HL-60 (cell line): ENCODE measurements around the gene FN1.

ENCODE experiments used
- DNase-seq, 2 experiments: peaks; one replicate each; pipeline ENCODE4 v3.0.0-alpha.2; 2010 to 2020; ENCODE audit warnings: low read depth in 1 of 2, low spot score in 1 of 2
- H3K27ac ChIP-seq: fragments of 250-450 bp; sonication (Bioruptor Pico); replicated peaks from 2 replicates; pipeline ENCODE4 v1.5.1; 2020; ENCODE audit warnings: mild to moderate bottlenecking, moderate library complexity
- H3K27me3 ChIP-seq: fragments of 250-450 bp; sonication (Bioruptor Pico); 2 replicates; pipeline ENCODE4 v1.5.1; 2021; ENCODE audit warnings: mild to moderate bottlenecking, moderate library complexity; ENCODE audit not compliant: insufficient read depth, poor library complexity, severe bottlenecking
- H3K4me3 ChIP-seq: replicated peaks from 2 replicates; pipeline ENCODE4 v1.5.1; 2011; ENCODE audit warnings: mild to moderate bottlenecking, control low read depth, low read length; ENCODE audit not compliant: insufficient read depth
- GABPA ChIP-seq: IDR thresholded peaks from 2 replicates; pipeline ENCODE4 v1.6.1; 2012; ENCODE audit warnings: low read depth
- POLR2AphosphoS5 ChIP-seq: IDR thresholded peaks from 2 replicates; pipeline ENCODE4 v1.6.1; 2012; ENCODE audit warnings: low read depth
- SPI1 ChIP-seq: IDR thresholded peaks from 2 replicates; pipeline ENCODE4 v1.6.1; 2012; ENCODE audit warnings: low read depth, mild to moderate bottlenecking, borderline replicate concordance
- TF ChIP-seq, protein P1 (sequence below): IDR thresholded peaks from one replicate; pipeline ENCODE4 v1.5.1; 2011; ENCODE audit warnings: low read length, control low read depth, inconsistent platforms; ENCODE audit not compliant: insufficient read depth
- TF ChIP-seq, protein P2 (sequence below): IDR thresholded peaks from 2 replicates; pipeline ENCODE4 v1.6.1; 2012; ENCODE audit warnings: low read depth; ENCODE audit not compliant: insufficient replicate concordance

Gene FN1

DNA sequence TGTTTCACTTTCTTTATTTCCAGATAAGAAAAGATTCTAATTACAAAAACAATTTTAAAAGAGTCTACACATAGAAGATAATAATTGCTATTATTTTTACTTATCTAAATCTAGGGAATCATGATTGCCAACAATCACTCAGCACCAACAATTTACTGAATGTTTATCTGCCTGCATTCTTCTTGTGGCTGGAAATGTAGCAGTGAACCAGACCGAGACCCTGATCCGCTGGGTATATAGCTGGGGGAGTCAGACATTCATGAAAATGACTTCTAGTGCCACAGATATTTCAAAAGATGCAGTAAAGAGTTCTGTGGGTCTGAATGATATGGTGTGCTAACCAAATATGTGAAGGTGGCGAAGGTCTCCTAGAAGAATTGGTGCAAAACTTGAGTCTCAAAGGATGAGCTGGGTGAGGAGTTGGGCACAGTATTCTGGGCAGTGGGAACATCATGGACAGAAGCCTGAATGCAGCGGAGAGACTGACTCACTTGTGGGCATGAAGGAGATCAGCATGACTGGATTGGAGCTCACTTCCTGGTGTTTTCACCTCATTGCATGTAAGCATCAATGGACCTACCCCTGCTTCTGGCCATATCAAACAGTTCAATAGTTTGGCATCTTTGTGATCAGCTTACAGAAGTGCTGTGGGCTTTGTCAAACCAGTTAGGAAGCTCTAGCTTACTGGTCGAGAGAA, 26.1 kb upstream of the FN1 start:
- Histone ChIP-seq H3K27ac (no peak overlapping the region), H3K4me3 (no peak overlapping the region), H3K27me3 (peaks cover 3% of the 10 kb centered on the region)
- DNase-seq: no peak
- TF ChIP-seq SPI1: no peak
- TF ChIP-seq GABPA: no peak
- TF ChIP-seq, protein P1, sequence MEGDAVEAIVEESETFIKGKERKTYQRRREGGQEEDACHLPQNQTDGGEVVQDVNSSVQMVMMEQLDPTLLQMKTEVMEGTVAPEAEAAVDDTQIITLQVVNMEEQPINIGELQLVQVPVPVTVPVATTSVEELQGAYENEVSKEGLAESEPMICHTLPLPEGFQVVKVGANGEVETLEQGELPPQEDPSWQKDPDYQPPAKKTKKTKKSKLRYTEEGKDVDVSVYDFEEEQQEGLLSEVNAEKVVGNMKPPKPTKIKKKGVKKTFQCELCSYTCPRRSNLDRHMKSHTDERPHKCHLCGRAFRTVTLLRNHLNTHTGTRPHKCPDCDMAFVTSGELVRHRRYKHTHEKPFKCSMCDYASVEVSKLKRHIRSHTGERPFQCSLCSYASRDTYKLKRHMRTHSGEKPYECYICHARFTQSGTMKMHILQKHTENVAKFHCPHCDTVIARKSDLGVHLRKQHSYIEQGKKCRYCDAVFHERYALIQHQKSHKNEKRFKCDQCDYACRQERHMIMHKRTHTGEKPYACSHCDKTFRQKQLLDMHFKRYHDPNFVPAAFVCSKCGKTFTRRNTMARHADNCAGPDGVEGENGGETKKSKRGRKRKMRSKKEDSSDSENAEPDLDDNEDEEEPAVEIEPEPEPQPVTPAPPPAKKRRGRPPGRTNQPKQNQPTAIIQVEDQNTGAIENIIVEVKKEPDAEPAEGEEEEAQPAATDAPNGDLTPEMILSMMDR: no peak

GRCh38 chr2:215460682-215461382, 25.0 kb upstream of the FN1 start:
- Histone ChIP-seq H3K4me3 (no peak overlapping the region), H3K27me3 (peaks cover 3% of the 10 kb centered on the region), H3K27ac (no peak overlapping the region)
- TF ChIP-seq, protein P1: no peak
- TF ChIP-seq SPI1: no peak
- no peak for TF ChIP-seq GABPA
- TF ChIP-seq, protein P2, sequence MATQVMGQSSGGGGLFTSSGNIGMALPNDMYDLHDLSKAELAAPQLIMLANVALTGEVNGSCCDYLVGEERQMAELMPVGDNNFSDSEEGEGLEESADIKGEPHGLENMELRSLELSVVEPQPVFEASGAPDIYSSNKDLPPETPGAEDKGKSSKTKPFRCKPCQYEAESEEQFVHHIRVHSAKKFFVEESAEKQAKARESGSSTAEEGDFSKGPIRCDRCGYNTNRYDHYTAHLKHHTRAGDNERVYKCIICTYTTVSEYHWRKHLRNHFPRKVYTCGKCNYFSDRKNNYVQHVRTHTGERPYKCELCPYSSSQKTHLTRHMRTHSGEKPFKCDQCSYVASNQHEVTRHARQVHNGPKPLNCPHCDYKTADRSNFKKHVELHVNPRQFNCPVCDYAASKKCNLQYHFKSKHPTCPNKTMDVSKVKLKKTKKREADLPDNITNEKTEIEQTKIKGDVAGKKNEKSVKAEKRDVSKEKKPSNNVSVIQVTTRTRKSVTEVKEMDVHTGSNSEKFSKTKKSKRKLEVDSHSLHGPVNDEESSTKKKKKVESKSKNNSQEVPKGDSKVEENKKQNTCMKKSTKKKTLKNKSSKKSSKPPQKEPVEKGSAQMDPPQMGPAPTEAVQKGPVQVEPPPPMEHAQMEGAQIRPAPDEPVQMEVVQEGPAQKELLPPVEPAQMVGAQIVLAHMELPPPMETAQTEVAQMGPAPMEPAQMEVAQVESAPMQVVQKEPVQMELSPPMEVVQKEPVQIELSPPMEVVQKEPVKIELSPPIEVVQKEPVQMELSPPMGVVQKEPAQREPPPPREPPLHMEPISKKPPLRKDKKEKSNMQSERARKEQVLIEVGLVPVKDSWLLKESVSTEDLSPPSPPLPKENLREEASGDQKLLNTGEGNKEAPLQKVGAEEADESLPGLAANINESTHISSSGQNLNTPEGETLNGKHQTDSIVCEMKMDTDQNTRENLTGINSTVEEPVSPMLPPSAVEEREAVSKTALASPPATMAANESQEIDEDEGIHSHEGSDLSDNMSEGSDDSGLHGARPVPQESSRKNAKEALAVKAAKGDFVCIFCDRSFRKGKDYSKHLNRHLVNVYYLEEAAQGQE: no peak
- no peak for TF ChIP-seq POLR2AphosphoS5
- no peak for DNase-seq

- Histone ChIP-seq H3K4me3 (no peak overlapping the region), H3K27me3 (peaks cover 3% of the 10 kb centered on the region)
- no peak for DNase-seq
Observed at GRCh38 chr2:215455958-215456357, 20.1 kb upstream of the FN1 start.

More at GRCh38 chr2:215455958-215456357, 20.1 kb upstream of the FN1 start:
- no peak overlapping the region for H3K27ac ChIP-seq
- TF ChIP-seq, protein P1: no peak
- no peak for TF ChIP-seq GABPA
- no peak for TF ChIP-seq POLR2AphosphoS5
- TF ChIP-seq, protein P2: no peak
- no peak for TF ChIP-seq SPI1
